Mesenchymal stem cell (in vitro differentiated cells and primary cell): ENCODE results near the gene HSPA6.
A peak's percentile ranks its signal among the peaks of the same experiment; 100 is the strongest.
"Not testable (repeated sequence)": the region's sequence is repeated elsewhere in the genome, so short reads cannot be mapped to it uniquely, and the experiment has no call there.

ENCODE experiments used
- DNase-seq: peaks from one replicate; pipeline ENCODE4 v3.0.0-alpha.2; 2013
- H2AFZ ChIP-seq: one replicate; pipeline ENCODE4 v1.6.1; 2013; ENCODE audit warnings: low read depth, mild to moderate bottlenecking, control low read depth, inconsistent platforms, low read length, moderate library complexity
- H2AK5ac ChIP-seq: 2 replicates; pipeline ENCODE4 v1.6.1; 2013; ENCODE audit warnings: low read length, moderate library complexity, mild to moderate bottlenecking, inconsistent platforms; ENCODE audit not compliant: severe bottlenecking
- H2BK120ac ChIP-seq: one replicate; pipeline ENCODE4 v1.6.1; 2013; ENCODE audit warnings: low read depth, mild to moderate bottlenecking, inconsistent platforms, low read length, moderate library complexity
- H2BK12ac ChIP-seq, 2 experiments: one replicate each; pipeline ENCODE4 v1.6.1; 2013; ENCODE audit warnings: inconsistent platforms in 2 of 2, low read length in 2 of 2, mild to moderate bottlenecking in 2 of 2, moderate library complexity in 2 of 2, control low read depth in 1 of 2
- H2BK15ac ChIP-seq: one replicate; pipeline ENCODE4 v1.6.1; 2013; ENCODE audit warnings: mild to moderate bottlenecking, low read depth, inconsistent platforms; ENCODE audit not compliant: poor library complexity, severe bottlenecking
- H2BK5ac ChIP-seq: 2 replicates; pipeline ENCODE4 v1.6.1; 2013; ENCODE audit warnings: low read depth, mild to moderate bottlenecking, low read length, control low read depth, inconsistent platforms; ENCODE audit not compliant: poor library complexity, severe bottlenecking
- H3K14ac ChIP-seq, 2 experiments: one replicate each; pipeline ENCODE4 v1.6.1; 2013; ENCODE audit warnings: inconsistent platforms in 2 of 2, low read length in 2 of 2, control low read depth in 1 of 2, mild to moderate bottlenecking in 1 of 2, moderate library complexity in 1 of 2
- H3K18ac ChIP-seq, 2 experiments: one replicate each; pipeline ENCODE4 v1.6.1; 2013; ENCODE audit warnings: inconsistent platforms in 2 of 2, low read length in 2 of 2, control low read depth in 1 of 2, low read depth in 1 of 2, mild to moderate bottlenecking in 1 of 2
- H3K23ac ChIP-seq, 2 experiments: one replicate each; pipeline ENCODE4 v1.6.1; 2013; ENCODE audit warnings: inconsistent platforms in 2 of 2, low read length in 2 of 2, mild to moderate bottlenecking in 2 of 2, moderate library complexity in 2 of 2, control low read depth in 1 of 2
- H3K27ac ChIP-seq: 2 replicates; pipeline ENCODE4 v1.5.1; 2013; ENCODE audit warnings: mild to moderate bottlenecking, moderate library complexity, low read length, control low read depth, inconsistent platforms; ENCODE audit not compliant: poor library complexity, severe bottlenecking
- H3K27me3 ChIP-seq, 2 experiments: 2 replicates each; pipeline versions ENCODE4 v1.6.1 to v1.7.0; 2013; ENCODE audit warnings: low read length in 2 of 2, mild to moderate bottlenecking in 2 of 2, moderate library complexity in 2 of 2, control low read depth in 1 of 2, inconsistent platforms in 1 of 2; ENCODE audit not compliant: control insufficient read depth in 1 of 2, insufficient read depth in 1 of 2
- H3K36me3 ChIP-seq, 2 experiments: 2 replicates each; pipeline versions ENCODE4 v1.6.1 to v1.7.0; 2013; ENCODE audit warnings: low read length in 2 of 2, control low read depth in 1 of 2, inconsistent platforms in 1 of 2, low read depth in 1 of 2, mild to moderate bottlenecking in 1 of 2; ENCODE audit not compliant: insufficient read depth in 2 of 2, control insufficient read depth in 1 of 2
- H3K4ac ChIP-seq, 2 experiments: one replicate each; pipeline ENCODE4 v1.6.1; 2013; ENCODE audit warnings: inconsistent platforms in 2 of 2, low read length in 2 of 2, mild to moderate bottlenecking in 2 of 2, moderate library complexity in 2 of 2, control low read depth in 1 of 2, low read depth in 1 of 2
- H3K4me1 ChIP-seq: 2 replicates; pipeline ENCODE4 v1.6.1; 2013; ENCODE audit warnings: low read depth, low read length, control low read depth; ENCODE audit not compliant: control insufficient read depth, insufficient read depth
- H3K4me2 ChIP-seq: 2 replicates; pipeline ENCODE4 v1.6.1; 2013; ENCODE audit warnings: low read length, mild to moderate bottlenecking, inconsistent platforms; ENCODE audit not compliant: poor library complexity, severe bottlenecking
- H3K4me3 ChIP-seq, 2 experiments: 2 replicates each; pipeline versions ENCODE4 v1.5.1 to v1.7.0; 2013; ENCODE audit warnings: low read length in 2 of 2, mild to moderate bottlenecking in 2 of 2, control low read depth in 1 of 2, low read depth in 1 of 2; ENCODE audit not compliant: insufficient read depth in 1 of 2
- H3K79me1 ChIP-seq: replicated peaks from 2 replicates; pipeline ENCODE4 v1.6.1; 2013; ENCODE audit warnings: mild to moderate bottlenecking, control low read depth, low read length, inconsistent platforms; ENCODE audit not compliant: poor library complexity, severe bottlenecking
- H3K9ac ChIP-seq: 2 replicates; pipeline ENCODE4 v1.7.0; 2013; ENCODE audit warnings: mild to moderate bottlenecking, low read length, moderate library complexity
- H3K9me3 ChIP-seq: 2 replicates; pipeline ENCODE4 v1.7.0; 2013; ENCODE audit warnings: mild to moderate bottlenecking, low read length; ENCODE audit not compliant: control insufficient read depth
- H4K8ac ChIP-seq: one replicate; pipeline ENCODE4 v1.6.1; 2013; ENCODE audit warnings: inconsistent platforms, mild to moderate bottlenecking, low read length, moderate library complexity
- H4K91ac ChIP-seq: one replicate; pipeline ENCODE4 v1.6.1; 2013; ENCODE audit warnings: mild to moderate bottlenecking, low read length, inconsistent platforms
- WGBS: methylation state at CpG from one replicate; pipeline ENCODE4 v1.1.7; 2013; ENCODE audit warnings: mixed read lengths; 5-methylcytosine and 5-hydroxymethylcytosine counted together

The HSPA6 gene

DNA sequence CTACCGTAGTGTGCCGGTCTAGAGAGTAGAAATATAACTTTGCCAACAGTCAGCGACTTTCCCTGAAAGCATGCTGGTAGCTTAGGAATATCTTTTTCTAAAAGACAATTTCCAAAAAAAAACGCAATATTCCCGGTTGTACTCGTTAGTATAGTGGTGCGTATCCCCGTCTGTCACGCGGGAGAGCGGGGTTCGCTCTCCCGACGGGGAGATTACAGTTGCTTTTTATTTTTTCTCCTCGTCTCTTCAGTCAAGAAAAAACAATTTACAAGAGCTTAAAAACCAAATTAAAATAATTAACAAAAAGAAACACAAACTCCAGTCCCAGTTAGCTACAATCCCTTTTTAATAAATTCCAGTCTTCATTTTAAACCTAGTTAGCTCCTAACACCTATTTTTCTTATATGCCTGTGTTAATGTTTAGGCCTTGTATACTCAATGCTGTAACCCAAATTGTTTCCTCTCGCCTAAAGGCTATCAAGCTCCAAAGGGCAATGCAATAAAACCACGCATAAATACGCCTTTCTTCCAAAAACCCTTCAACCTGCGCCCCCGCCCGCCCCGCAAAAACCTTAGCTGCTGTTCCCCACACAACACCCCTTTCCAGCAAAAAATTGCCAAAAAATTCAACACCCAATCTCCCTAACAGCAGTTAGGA is 7.8 kb downstream of the HSPA6 start:
- no peaks in the 10 kb centered on the region for H3K79me1 ChIP-seq
- H3K27me3 ChIP-seq, result no peaks in the 10 kb centered on the region
- no peak overlapping the region for H2BK120ac ChIP-seq
- peak overlapping the region; percentile 59 for H3K4me2 ChIP-seq
- H3K4me1 ChIP-seq, result peaks cover 2% of the 10 kb centered on the region
- no peak overlapping the region for H2BK5ac ChIP-seq
- no peak overlapping the region for H3K23ac ChIP-seq
- peak overlapping the region in 1 of 2 experiments; percentile 80 for H3K4me3 ChIP-seq
- H2AFZ ChIP-seq, result no peak overlapping the region
- H3K9ac ChIP-seq, result peak overlapping the region; percentile 90
- H4K8ac ChIP-seq, result no peak overlapping the region
- H2BK12ac ChIP-seq, result no peak overlapping the region
- no peak for DNase-seq
- no peak overlapping the region for H3K4ac ChIP-seq
- no peak overlapping the region for H3K27ac ChIP-seq
- H2AK5ac ChIP-seq, result no peak overlapping the region
- no peaks in the 10 kb centered on the region for H3K36me3 ChIP-seq
- H3K18ac ChIP-seq, result peak overlapping the region in 1 of 2 experiments; percentile 0
- 32% methylated on average over 20 of the region's 22 CpGs for WGBS
- H3K9me3 ChIP-seq, result no peaks in the 10 kb centered on the region
- H2BK15ac ChIP-seq, result peak overlapping the region; percentile 80
- H3K14ac ChIP-seq, result no peak overlapping the region
- no peak overlapping the region for H4K91ac ChIP-seq

- H3K4me2 ChIP-seq, result peak overlapping the region; percentile 12
These were observed 8.6 kb downstream of the HSPA6 start for GRCh38 chr1:161532644-161533567.

GRCh38 chr1:161537068-161537669 is 12.8 kb downstream of the HSPA6 start:
- H2BK120ac ChIP-seq, H3K23ac ChIP-seq, H3K36me3 ChIP-seq, H3K9ac ChIP-seq, H3K14ac ChIP-seq, H3K27ac ChIP-seq, H3K4me3 ChIP-seq, H2BK15ac ChIP-seq, H2BK12ac ChIP-seq, H3K4me1 ChIP-seq, H3K18ac ChIP-seq, H4K91ac ChIP-seq, H2AK5ac ChIP-seq, H3K4ac ChIP-seq, H3K79me1 ChIP-seq, H2AFZ ChIP-seq, H2BK5ac ChIP-seq, DNase-seq, H3K9me3 ChIP-seq, H3K4me2 ChIP-seq, H4K8ac ChIP-seq, H3K27me3 ChIP-seq: not testable (repeated sequence)
- 51% methylated on average over 3 of the region's 7 CpGs for WGBS

More at GRCh38 chr1:161532644-161533567, 8.6 kb downstream of the HSPA6 start:
- H2BK15ac ChIP-seq, result peak overlapping the region; percentile 80
- H2BK120ac ChIP-seq, H3K27ac ChIP-seq, H3K23ac ChIP-seq, H4K8ac ChIP-seq, H3K36me3 ChIP-seq, H3K27me3 ChIP-seq, H4K91ac ChIP-seq, H3K14ac ChIP-seq, H2AK5ac ChIP-seq, H3K4ac ChIP-seq, H3K79me1 ChIP-seq, H2BK12ac ChIP-seq, H2AFZ ChIP-seq, H3K9me3 ChIP-seq, H2BK5ac ChIP-seq, H3K4me1 ChIP-seq, DNase-seq: not testable (repeated sequence)
- peak overlapping the region in 1 of 2 experiments; percentile 0 for H3K18ac ChIP-seq
- WGBS, result 12% methylated on average over 11 of the region's 16 CpGs
- H3K4me3 ChIP-seq, result peak overlapping the region in 1 of 2 experiments; percentile 63
- H3K9ac ChIP-seq, result peak overlapping the region; percentile 36
